A673 (cell line): Measurements from ENCODE around the gene ZNF491. TPM values are rescaled to one million over a fixed set of nuclear protein-coding genes. Genes with fewer than 3 reads are reported as not detected.
"Not testable (repeated sequence)": the region's sequence is repeated elsewhere in the genome, so short reads cannot be mapped to it uniquely, and the experiment has no call there.

Source experiments
- BruUV-seq: library from RNA; stranded (reverse); fragments of 400-500 nt; replicated peaks from 2 replicates; lab custom pipeline; 2021; lab: Mats Ljungman, UMichigan
- CTCF ChIA-PET: fragments of 300-600 bp; sonication (Branson Sonifier 250); formaldehyde crosslinking; loops from one replicate; lab custom pipeline; 2022; ENCODE audit warnings: antibody characterized with exemption; lab: Charles Lee
- POLR2A ChIA-PET: fragments of 300-600 bp; sonication (Branson Sonifier 250); formaldehyde crosslinking; loops from one replicate; lab custom pipeline; 2022; ENCODE audit warnings: antibody characterized with exemption; ENCODE audit not compliant: low non-redundant PET; lab: Charles Lee
- DNase-seq: peaks from one replicate; pipeline ENCODE4 v3.0.0-alpha.2; 2015; ENCODE audit warnings: low spot score
- H3K27ac ChIP-seq: fragments of 200-600 bp; sonication (generic); 2 replicates; pipeline ENCODE4 v1.5.1; 2016; ENCODE audit warnings: mixed run types, low read depth, mild to moderate bottlenecking, mixed read lengths, antibody characterized with exemption, low read length; ENCODE audit not compliant: poor library complexity, severe bottlenecking
- H3K27me3 ChIP-seq: fragments of 200-600 bp; sonication (generic); replicated peaks from 2 replicates; pipeline ENCODE4 v1.6.1; 2017; ENCODE audit warnings: mixed run types, low read depth, mild to moderate bottlenecking, mixed read lengths, antibody characterized with exemption, low read length; ENCODE audit not compliant: insufficient read depth, poor library complexity
- H3K36me3 ChIP-seq: fragments of 200-600 bp; sonication (generic); 2 replicates; pipeline ENCODE4 v1.6.1; 2016; ENCODE audit warnings: mixed run types, mild to moderate bottlenecking, mixed read lengths, antibody characterized with exemption, low read length; ENCODE audit not compliant: insufficient read depth, poor library complexity, severe bottlenecking
- H3K4me1 ChIP-seq: fragments of 200-600 bp; sonication (generic); 2 replicates; pipeline ENCODE4 v1.6.1; 2017; ENCODE audit warnings: mixed run types, mild to moderate bottlenecking, mixed read lengths, antibody characterized with exemption, low read length; ENCODE audit not compliant: insufficient read depth, poor library complexity, severe bottlenecking
- H3K4me3 ChIP-seq: fragments of 200-600 bp; sonication (generic); 2 replicates; pipeline ENCODE4 v1.5.1; 2016; ENCODE audit warnings: low read depth, mixed run types, mild to moderate bottlenecking, mixed read lengths, low read length; ENCODE audit not compliant: poor library complexity, severe bottlenecking
- H3K9me3 ChIP-seq: fragments of 200-600 bp; sonication (generic); 2 replicates; pipeline ENCODE4 v1.6.1; 2016; ENCODE audit warnings: mixed run types, low read depth, mild to moderate bottlenecking, mixed read lengths, antibody characterized with exemption, low read length; ENCODE audit not compliant: poor library complexity, severe bottlenecking
- EZH2 ChIP-seq: fragments of 200-600 bp; sonication (generic); IDR thresholded peaks from 2 replicates; pipeline ENCODE4 v1.6.1; 2017; ENCODE audit warnings: borderline replicate concordance, low read depth, mild to moderate bottlenecking, mixed read lengths, antibody characterized with exemption, low read length; ENCODE audit not compliant: poor library complexity, severe bottlenecking
- intact Hi-C: fragments of 100-400 bp; cut with micrococcal nuclease; formaldehyde crosslinking; loops from one replicate; pipeline ENCODE4 v1.10.0; 2022; ENCODE audit not compliant: unreplicated experiment
- total RNA-seq: library from RNA; stranded (reverse); gene quantifications from 2 replicates; pipeline ENCODE4 v1.2.3, GENCODE V29; 2021
- TF ChIP-seq, protein P1 (sequence below): fragments of 300-800, 200-600 bp; sonication (generic); conservative IDR thresholded peaks from 2 replicates; pipeline ENCODE4 v1.5.1; 2017; ENCODE audit warnings: low read depth, mild to moderate bottlenecking, antibody characterized with exemption, low read length, moderate library complexity, mixed read lengths

ZNF491 gene
- total RNA-seq, 1 experiment from 2014 or later = 0.60 TPM

DNA sequence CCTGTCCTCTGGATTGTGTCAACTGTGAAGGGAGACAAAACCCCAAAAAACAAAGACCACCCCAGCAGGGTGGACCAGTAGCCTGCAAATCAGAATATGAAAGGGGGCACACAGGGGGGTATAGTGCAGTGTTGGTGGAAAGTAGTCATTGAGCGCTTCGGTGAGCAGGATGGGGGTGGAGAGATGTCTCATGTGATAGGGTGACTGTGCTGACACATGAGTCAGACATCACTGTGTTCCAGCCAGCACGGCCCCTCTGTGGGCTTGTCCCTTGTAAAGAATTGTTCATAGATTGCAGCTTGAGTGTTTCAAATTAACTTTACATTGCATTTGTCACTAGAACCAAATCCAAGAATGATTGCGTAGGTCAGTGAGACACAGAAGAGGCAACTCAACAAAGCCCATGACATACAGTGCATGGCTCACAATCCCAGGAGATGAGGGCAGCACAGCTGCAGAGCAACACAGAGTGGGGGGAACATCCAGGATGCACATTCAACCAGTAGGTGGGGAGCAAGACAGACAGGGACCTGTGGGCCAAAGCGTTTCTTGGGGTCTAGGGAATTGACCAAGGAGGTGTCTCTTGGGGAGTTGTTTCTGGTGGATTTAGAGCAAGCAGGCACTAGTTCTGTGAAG is 23.3 kb downstream of the ZNF491 start:
- DNase-seq = no peak
- TF ChIP-seq, protein P1, sequence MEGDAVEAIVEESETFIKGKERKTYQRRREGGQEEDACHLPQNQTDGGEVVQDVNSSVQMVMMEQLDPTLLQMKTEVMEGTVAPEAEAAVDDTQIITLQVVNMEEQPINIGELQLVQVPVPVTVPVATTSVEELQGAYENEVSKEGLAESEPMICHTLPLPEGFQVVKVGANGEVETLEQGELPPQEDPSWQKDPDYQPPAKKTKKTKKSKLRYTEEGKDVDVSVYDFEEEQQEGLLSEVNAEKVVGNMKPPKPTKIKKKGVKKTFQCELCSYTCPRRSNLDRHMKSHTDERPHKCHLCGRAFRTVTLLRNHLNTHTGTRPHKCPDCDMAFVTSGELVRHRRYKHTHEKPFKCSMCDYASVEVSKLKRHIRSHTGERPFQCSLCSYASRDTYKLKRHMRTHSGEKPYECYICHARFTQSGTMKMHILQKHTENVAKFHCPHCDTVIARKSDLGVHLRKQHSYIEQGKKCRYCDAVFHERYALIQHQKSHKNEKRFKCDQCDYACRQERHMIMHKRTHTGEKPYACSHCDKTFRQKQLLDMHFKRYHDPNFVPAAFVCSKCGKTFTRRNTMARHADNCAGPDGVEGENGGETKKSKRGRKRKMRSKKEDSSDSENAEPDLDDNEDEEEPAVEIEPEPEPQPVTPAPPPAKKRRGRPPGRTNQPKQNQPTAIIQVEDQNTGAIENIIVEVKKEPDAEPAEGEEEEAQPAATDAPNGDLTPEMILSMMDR = no peak
- TF ChIP-seq EZH2 = no peak
- H3K4me1 ChIP-seq = no peaks in the 10 kb centered on the region
- no peak overlapping the region for H3K27ac ChIP-seq
- H3K4me3 ChIP-seq = no peak overlapping the region
- CTCF ChIA-PET = no interaction called here
- POLR2A ChIA-PET = no interaction called here
- no peaks in the 10 kb centered on the region for H3K27me3 ChIP-seq
- H3K9me3 ChIP-seq = no peaks in the 10 kb centered on the region
- BruUV-seq = no TSS peak
- H3K36me3 ChIP-seq = no peaks in the 10 kb centered on the region
- intact Hi-C loops = no loop called here

DNA sequence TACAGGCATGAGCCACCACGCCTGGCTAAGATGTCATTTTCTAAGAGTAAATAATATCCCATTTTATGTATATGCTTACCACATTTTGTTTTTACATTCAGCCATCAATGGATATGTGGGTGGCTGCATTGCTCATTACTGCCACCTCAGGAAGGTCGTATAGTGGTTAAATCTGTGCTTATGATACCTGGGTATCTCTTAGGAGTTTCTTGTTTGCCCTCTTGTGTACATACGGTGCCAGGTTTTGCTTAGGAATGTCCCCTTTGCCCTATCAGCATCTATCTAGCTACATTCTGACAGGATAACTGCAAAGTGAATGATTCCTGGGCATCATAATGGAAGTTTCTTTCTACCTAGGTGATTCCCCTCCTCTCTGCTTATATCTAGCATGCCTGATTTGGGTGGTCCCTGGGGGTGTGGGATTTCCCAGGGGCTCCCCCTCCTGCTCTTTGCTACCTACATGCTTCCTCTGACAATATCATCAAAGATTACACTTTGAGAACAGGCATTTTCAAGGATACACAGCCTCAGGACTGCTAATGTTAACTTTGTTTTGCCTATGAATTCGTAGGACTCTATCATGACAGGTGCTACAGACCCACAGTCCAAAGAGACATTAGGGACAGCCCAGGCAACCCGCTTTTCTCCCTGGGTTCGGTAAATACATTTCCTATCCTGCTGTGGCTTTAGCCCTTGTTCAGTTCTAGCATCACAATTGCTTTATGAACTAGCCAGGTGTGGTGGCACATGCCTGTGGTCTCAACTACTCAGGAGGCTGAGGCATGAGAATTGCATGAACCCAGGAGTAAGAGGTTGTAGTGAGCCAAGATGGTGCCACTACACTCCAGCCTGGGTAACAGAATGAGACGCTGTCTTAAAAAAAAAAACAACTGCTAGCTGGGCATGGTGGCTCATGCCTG is 30.9 kb downstream of the ZNF491 start:
- BruUV-seq, CTCF ChIA-PET, intact Hi-C loops, H3K27ac ChIP-seq, POLR2A ChIA-PET, H3K27me3 ChIP-seq, DNase-seq, H3K4me1 ChIP-seq, H3K4me3 ChIP-seq: not testable (repeated sequence)
- H3K36me3 ChIP-seq = peaks cover 25% of the 10 kb centered on the region
- peaks cover 34% of the 10 kb centered on the region for H3K9me3 ChIP-seq

DNA sequence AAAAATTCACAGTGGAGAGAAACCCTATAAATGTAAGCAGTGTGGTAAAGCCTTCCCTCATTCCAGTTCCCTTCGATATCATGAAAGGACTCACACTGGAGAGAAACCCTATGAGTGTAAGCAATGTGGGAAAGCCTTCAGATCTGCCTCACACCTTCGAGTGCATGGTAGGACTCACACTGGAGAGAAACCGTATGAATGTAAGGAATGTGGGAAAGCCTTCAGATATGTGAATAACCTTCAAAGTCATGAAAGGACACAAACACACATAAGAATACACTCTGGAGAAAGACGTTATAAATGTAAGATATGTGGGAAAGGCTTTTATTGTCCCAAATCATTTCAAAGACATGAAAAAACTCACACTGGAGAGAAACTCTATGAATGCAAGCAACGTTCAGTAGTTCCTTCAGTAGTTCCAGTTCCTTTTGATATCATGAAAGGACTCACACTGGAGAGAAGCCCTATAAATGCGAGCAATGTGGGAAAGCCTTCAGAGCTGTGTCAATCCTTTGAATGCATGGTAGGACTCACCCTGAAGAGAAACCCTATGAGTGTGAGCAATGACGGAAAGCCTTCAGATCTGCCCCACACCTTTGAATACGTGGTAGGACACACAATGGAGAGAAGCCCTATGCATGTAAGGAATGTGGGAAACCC is 34.1 kb downstream of the ZNF491 start:
- POLR2A ChIA-PET = no interaction called here
- no peak for DNase-seq
- Histone ChIP-seq H3K36me3 (peaks cover 26% of the 10 kb centered on the region), H3K4me1 (no peaks in the 10 kb centered on the region), H3K27ac (no peak overlapping the region), H3K4me3 (no peak overlapping the region), H3K9me3 (peaks cover 39% of the 10 kb centered on the region), H3K27me3 (no peaks in the 10 kb centered on the region)
- CTCF ChIA-PET = no interaction called here
- intact Hi-C loops = no loop called here
- BruUV-seq = no TSS peak
- no peak for TF ChIP-seq EZH2
- TF ChIP-seq, protein P1 = no peak
